Measurements from ENCODE around the gene RHOT2. TPM values are rescaled to one million over a fixed set of nuclear protein-coding genes. Genes with fewer than 3 reads are reported as not detected.

The RHOT2 gene
- total RNA-seq, 6 experiments from 2014 or later: 73.9 to 93.4 (median 84.8) TPM

- H3K27me3 Mint-ChIP-seq (ENCODE audit: insufficient read depth): peaks cover 5% of the 10 kb centered on the region
- peak within 1 kb of the TSS; percentile 90 for H3K4me3 Mint-ChIP-seq
- TF ChIP-seq CTCF (IDR thresholded peaks at IDR 0.05): no peak
- peaks cover 12% of the 10 kb centered on the region; the same call in 1 of the 2 replicates for H3K36me3 Mint-ChIP-seq (ENCODE audit: low read depth)
- H3K27ac Mint-ChIP-seq: peak within 1 kb of the TSS; percentile 72
- no peaks in the 10 kb centered on the region for H3K9me3 Mint-ChIP-seq
- DNase-seq: peak; percentile 67
- peaks cover 14% of the 10 kb centered on the region for H3K4me1 Mint-ChIP-seq (ENCODE audit: low read depth)
These were observed 12.1 kb downstream of the RHOT2 start, which contains the start of gene STUB1 for GRCh38 chr16:679814-680624. Gene STUB1, plus strand, starts transcription at chr16:680410. Its CDS starts 116 bp downstream, at chr16:680526.

- Mint-ChIP-seq H3K4me3 (peak overlapping the region; percentile 90), H3K27me3 (ENCODE audit: insufficient read depth) (peaks cover 3% of the 10 kb centered on the region; the same call in 1 of the 2 replicates), H3K36me3 (ENCODE audit: low read depth) (peaks cover 12% of the 10 kb centered on the region; the same call in 1 of the 2 replicates), H3K9me3 (no peaks in the 10 kb centered on the region), H3K27ac (peak overlapping the region; percentile 71; the same call in 1 of the 2 replicates), H3K4me1 (ENCODE audit: low read depth) (peaks cover 14% of the 10 kb centered on the region)
- TF ChIP-seq CTCF (IDR thresholded peaks at IDR 0.05): no peak
- DNase-seq: no peak
These were observed 12.7 kb downstream of the RHOT2 start for GRCh38 chr16:680625-680945.

- H3K27ac Mint-ChIP-seq: peak overlapping the region; percentile 71
- DNase-seq: peak; percentile 20
- H3K27me3 Mint-ChIP-seq (ENCODE audit: insufficient read depth): peaks cover 5% of the 10 kb centered on the region; the same call in 1 of the 2 replicates
- peaks cover 14% of the 10 kb centered on the region for H3K4me1 Mint-ChIP-seq (ENCODE audit: low read depth)
- TF ChIP-seq CTCF (IDR thresholded peaks at IDR 0.05): peak; percentile 38
- H3K4me3 Mint-ChIP-seq: peak overlapping the region; percentile 90
- no peaks in the 10 kb centered on the region for H3K9me3 Mint-ChIP-seq
- peaks cover 17% of the 10 kb centered on the region for H3K36me3 Mint-ChIP-seq (ENCODE audit: low read depth)
These were observed 13.2 kb downstream of the RHOT2 start for GRCh38 chr16:680967-681745.

- H3K4me1 Mint-ChIP-seq (ENCODE audit: low read depth): peaks cover 14% of the 10 kb centered on the region
- peak overlapping the region; percentile 31; the same call in 1 of the 2 replicates for H3K27ac Mint-ChIP-seq
- H3K4me3 Mint-ChIP-seq: peak overlapping the region; percentile 90
- peaks cover 20% of the 10 kb centered on the region for H3K36me3 Mint-ChIP-seq (ENCODE audit: low read depth)
- no peak for TF ChIP-seq CTCF (IDR thresholded peaks at IDR 0.05)
- peaks cover 5% of the 10 kb centered on the region; the same call in 1 of the 2 replicates for H3K27me3 Mint-ChIP-seq (ENCODE audit: insufficient read depth)
- no peaks in the 10 kb centered on the region for H3K9me3 Mint-ChIP-seq
- DNase-seq: no peak
These were observed 14.0 kb downstream of the RHOT2 start for GRCh38 chr16:681746-682427.

Measured in HFFc6 (cell line).